ENCODE measurements around the gene SUB1. TPM values are rescaled to one million over a fixed set of nuclear protein-coding genes. Genes with fewer than 3 reads are reported as not detected.

The SUB1 gene
- polyA plus RNA-seq, 1 of the 3 experiments (the other 2 are of a cell fraction) = 50.8 TPM

DNA sequence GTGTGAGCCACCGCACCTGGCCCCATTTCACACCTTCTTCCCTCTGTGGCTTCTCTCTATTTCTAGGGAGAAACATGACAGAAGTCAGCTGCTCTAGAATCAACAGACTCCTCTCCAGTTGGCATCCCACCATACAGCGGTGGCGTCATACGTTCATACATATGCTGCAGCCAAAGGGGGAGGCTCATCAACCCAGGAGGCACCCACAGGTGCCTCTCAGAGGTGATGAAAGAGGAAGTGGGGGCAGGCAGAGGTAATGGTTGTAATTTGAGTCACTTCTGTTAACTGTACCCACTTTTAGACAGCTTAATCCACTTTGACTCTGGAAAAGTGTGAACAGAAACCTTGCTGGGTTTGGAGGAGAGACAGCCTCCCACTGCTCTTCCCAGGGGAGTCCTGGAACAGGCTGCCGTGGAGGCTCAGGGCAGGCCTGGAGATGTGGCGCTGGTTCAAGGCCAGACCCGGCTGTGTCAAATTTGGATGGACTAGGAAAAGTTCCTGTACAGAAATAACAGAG, 47.3 kb upstream of the SUB1 start:
- peak overlapping the region; percentile 81; the same call in 1 of the 2 replicates for H2AFZ ChIP-seq (ENCODE audit: low read depth)
- ChIA-PET CTCF (no interaction called here), POLR2A (no interaction called here)
- TF ChIP-seq FOSL2 (IDR thresholded peaks at IDR 0.05; ENCODE audit: borderline replicate concordance, low read depth) (no peak), MXI1 (IDR thresholded peaks at IDR 0.05; ENCODE audit: low read depth, low read length) (no peak), RXRA (IDR thresholded peaks at IDR 0.05; ENCODE audit: borderline replicate concordance, low read depth) (no peak)
- no peaks in the 10 kb centered on the region for H3K27me3 ChIP-seq (ENCODE audit: insufficient read depth)
- H4K20me1 ChIP-seq (ENCODE audit: insufficient read depth) = no peaks in the 10 kb centered on the region
- H3K36me3 ChIP-seq (replicated peaks in 1 of 2; ENCODE audit: control insufficient read depth in 1 of 2, insufficient read depth in 2 of 2, low read length in 1 of 2) = no peaks in the 10 kb centered on the region
- no peaks in the 10 kb centered on the region for H3K79me2 ChIP-seq (ENCODE audit: insufficient read depth)
- 92% methylated on average over 7 of the region's 7 CpGs for WGBS (ENCODE audit: low lambda C conversion rate)
- no peak for DNase-seq
- H3K27ac ChIP-seq (ENCODE audit: low read depth in 2 of 2, low read length in 1 of 2) = peak overlapping the region in 1 of 2 experiments; percentile 85; a peak in 2 of 4 replicates
- H3K9ac ChIP-seq = no peak overlapping the region
- H3F3A ChIP-seq (replicated peaks; ENCODE audit: insufficient read depth) = peaks cover 31% of the 10 kb centered on the region
- H3K4me1 ChIP-seq (ENCODE audit: control insufficient read depth in 1 of 2, insufficient read depth in 2 of 2, low read depth in 1 of 2, low read length in 1 of 2) = peaks cover 5 to 20% of the 10 kb centered on the region in 2 experiments; a peak in 2 of 4 replicates
- no peaks in the 10 kb centered on the region for H3K9me3 ChIP-seq
- H3K4me2 ChIP-seq = peak overlapping the region; percentile 38; the same call in 1 of the 2 replicates
- no peak overlapping the region for H3K4me3 ChIP-seq (ENCODE audit: low read depth in 2 of 2, low read length in 1 of 2)
- no peaks in the 10 kb centered on the region for H3K9me2 ChIP-seq

DNA sequence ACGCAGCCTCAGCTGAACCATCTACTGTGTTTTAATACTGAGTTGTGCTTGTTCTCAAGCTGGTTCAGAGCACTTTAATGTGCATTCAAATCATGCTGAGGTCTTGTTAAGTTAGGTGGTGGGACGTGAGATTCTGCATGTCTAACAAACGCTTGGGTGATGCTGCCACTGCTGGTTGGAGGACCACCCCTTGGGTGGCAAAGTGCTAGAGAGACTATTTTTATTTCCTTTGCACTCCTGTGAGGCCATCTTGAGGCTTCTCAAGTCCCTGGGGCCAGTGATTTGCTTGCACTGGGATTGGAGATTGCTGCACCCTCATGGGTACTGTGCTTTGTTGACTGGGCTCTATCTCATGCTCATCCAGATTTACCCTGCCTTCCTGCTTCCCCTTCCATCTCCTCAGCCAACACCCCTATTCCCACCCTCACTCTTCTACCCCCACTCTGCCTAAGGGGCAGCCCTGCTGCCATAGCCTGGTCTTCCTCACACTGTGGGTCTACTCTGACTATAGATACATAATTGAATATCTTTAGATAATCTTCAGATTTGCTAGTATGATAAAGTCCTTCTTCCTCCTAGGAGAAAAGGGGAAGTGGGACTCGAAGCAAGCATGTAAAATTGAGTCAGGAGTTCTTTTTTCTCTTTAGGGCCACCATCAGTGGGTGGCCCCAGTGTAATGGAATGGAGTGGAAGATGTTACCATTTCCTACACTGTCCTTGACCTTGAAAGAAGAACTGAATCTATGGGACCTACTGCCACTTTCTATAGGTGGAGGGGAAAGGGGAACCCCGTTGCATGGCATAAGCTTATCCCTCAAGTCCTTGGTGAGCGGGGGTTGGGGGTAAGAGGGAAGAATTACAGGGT, 45.1 kb upstream of the SUB1 start:
- H3K4me1 ChIP-seq (ENCODE audit: control insufficient read depth in 1 of 2, insufficient read depth in 2 of 2, low read depth in 1 of 2, low read length in 1 of 2) = peaks cover 5 to 21% of the 10 kb centered on the region in 2 experiments; a peak in 2 of 4 replicates
- ChIA-PET POLR2A (no interaction called here), CTCF (no interaction called here)
- no peak for DNase-seq
- H3K9me2 ChIP-seq = no peaks in the 10 kb centered on the region
- H3K4me2 ChIP-seq = no peak overlapping the region
- no peaks in the 10 kb centered on the region for H3K9me3 ChIP-seq
- no peaks in the 10 kb centered on the region for H3K27me3 ChIP-seq (ENCODE audit: insufficient read depth)
- no peaks in the 10 kb centered on the region for H3K36me3 ChIP-seq (replicated peaks in 1 of 2; ENCODE audit: control insufficient read depth in 1 of 2, insufficient read depth in 2 of 2, low read length in 1 of 2)
- H3K4me3 ChIP-seq (ENCODE audit: low read depth in 2 of 2, low read length in 1 of 2) = no peak overlapping the region
- H3K27ac ChIP-seq (ENCODE audit: low read depth in 2 of 2, low read length in 1 of 2) = peak overlapping the region in 1 of 2 experiments; percentile 78; a peak in 1 of 4 replicates
- peaks cover 27% of the 10 kb centered on the region for H3F3A ChIP-seq (replicated peaks; ENCODE audit: insufficient read depth)
- no peak overlapping the region for H2AFZ ChIP-seq (ENCODE audit: low read depth)
- H3K79me2 ChIP-seq (ENCODE audit: insufficient read depth) = no peaks in the 10 kb centered on the region
- 95% methylated on average over 6 of the region's 6 CpGs for WGBS (ENCODE audit: low lambda C conversion rate)
- H3K9ac ChIP-seq = no peak overlapping the region
- no peaks in the 10 kb centered on the region for H4K20me1 ChIP-seq (ENCODE audit: insufficient read depth)
- no peak for TF ChIP-seq GABPA (IDR thresholded peaks at IDR 0.05; ENCODE audit: low read depth)
- TF ChIP-seq RXRA (IDR thresholded peaks at IDR 0.05; ENCODE audit: borderline replicate concordance, low read depth) = no peak
- no peak for TF ChIP-seq NRF1 (IDR thresholded peaks at IDR 0.05; ENCODE audit: low read depth, low read length)
- no peak for TF ChIP-seq FOSL2 (IDR thresholded peaks at IDR 0.05; ENCODE audit: borderline replicate concordance, low read depth)
- TF ChIP-seq RCOR1 (IDR thresholded peaks at IDR 0.05; ENCODE audit: low read length) = no peak
- TF ChIP-seq TAF1 (IDR thresholded peaks at IDR 0.05; ENCODE audit: borderline replicate concordance, low read depth, low read length) = no peak
- TF ChIP-seq ELF1 (IDR thresholded peaks at IDR 0.05) = no peak
- no peak for TF ChIP-seq EP300 (IDR thresholded peaks at IDR 0.05; ENCODE audit: borderline replicate concordance in 1 of 2, low read depth in 1 of 2, low read length in 1 of 2)
- TF ChIP-seq CTCF (IDR thresholded peaks at IDR 0.05) = no peak
- no peak for TF ChIP-seq FOXJ3 (CRISPR knock-in tag; IDR thresholded peaks at IDR 0.05)
- TF ChIP-seq MXI1 (IDR thresholded peaks at IDR 0.05; ENCODE audit: low read depth, low read length) = no peak
- TF ChIP-seq EZH2phosphoT487 (IDR thresholded peaks at IDR 0.05; ENCODE audit: borderline replicate concordance, low read depth) = no peak
- no peak for TF ChIP-seq TCF12 (IDR thresholded peaks at IDR 0.05)
- no peak for TF ChIP-seq MEF2A (IDR thresholded peaks at IDR 0.05; ENCODE audit: borderline replicate concordance, low read depth)
- TF ChIP-seq SIN3A (IDR thresholded peaks at IDR 0.05; ENCODE audit: borderline replicate concordance, low read depth, low read length) = no peak
